Transverse colon (tissue), 4 donors: ENCODE data around the gene SPTA1. TPM values are rescaled to one million over a fixed set of nuclear protein-coding genes. Genes with fewer than 3 reads are reported as not detected.

Experiments
- DNase-seq: peaks from one replicate; pipeline ENCODE4 v3.0.0-alpha.2; 2019
- H3K27ac ChIP-seq, 4 donors: fragments of 200-600 bp; sonication (generic); 2 replicates each; pipeline ENCODE4 v1.5.1; 2016 to 2018; ENCODE audit warnings: inconsistent platforms in 4 of 4
- H3K27me3 ChIP-seq: fragments of 200-600 bp; sonication (generic); 2 replicates; pipeline ENCODE4 v1.5.1; 2017; ENCODE audit warnings: inconsistent platforms
- H3K36me3 ChIP-seq, 4 donors: fragments of 200-600 bp; sonication (generic); 2 replicates each; pipeline ENCODE4 v1.5.1; 2017 to 2019; ENCODE audit warnings: inconsistent platforms in 4 of 4
- H3K4me1 ChIP-seq, 4 donors: fragments of 200-600 bp; sonication (generic); 2 replicates each; pipeline ENCODE4 v1.5.1; 2017 to 2020; ENCODE audit warnings: inconsistent platforms in 4 of 4
- H3K4me3 ChIP-seq, 4 donors: fragments of 200-600 bp; sonication (generic); 1 replicate in 1 of 4; 2 replicates in 3 of 4; pipeline versions ENCODE4 v1.5.1 to v1.6.1; 2017 to 2019; ENCODE audit warnings: inconsistent platforms in 4 of 4
- H3K9me3 ChIP-seq, 2 donors: fragments of 200-600 bp; sonication (generic); 2 replicates each; pipeline ENCODE4 v1.5.1; 2017 to 2019; ENCODE audit warnings: inconsistent platforms in 2 of 2
- CTCF ChIP-seq, 5 experiments: fragments of 200-600 bp in 3 of 5; fragments of 450-650 bp in 2 of 5; sonication (generic) in 3 of 5; IDR thresholded peaks; 1 replicate in 2 of 5; 2 replicates in 3 of 5; pipeline ENCODE4 v1.5.1; 2016 to 2017; ENCODE audit warnings: antibody characterized with exemption in 5 of 5, inconsistent platforms in 3 of 5, mild to moderate bottlenecking in 2 of 5, moderate library complexity in 1 of 5
- EP300 ChIP-seq: sonication (generic); formaldehyde crosslinking; IDR thresholded peaks from one replicate; pipeline ENCODE4 v1.6.1; 2017; ENCODE audit warnings: antibody characterized with exemption, low read depth
- POLR2A ChIP-seq: fragments of 450-650 bp; IDR thresholded peaks from one replicate; pipeline ENCODE4 v1.6.1; 2016; ENCODE audit warnings: antibody characterized with exemption, mild to moderate bottlenecking, moderate library complexity
- POLR2AphosphoS5 ChIP-seq, 3 donors: sonication (generic); formaldehyde crosslinking; IDR thresholded peaks; one replicate each; pipeline ENCODE4 v1.6.1; 2016; ENCODE audit warnings: antibody characterized with exemption in 3 of 3
- WGBS, 2 donors: methylation state at CpG; one replicate each; pipeline ENCODE4 v1.1.5; 2018; ENCODE audit warnings: low coverage in 1 of 2; 5-methylcytosine and 5-hydroxymethylcytosine counted together
- in situ Hi-C, 4 donors: fragments of 200-750 bp; cut with MboI; loops; one replicate each; pipeline versions ENCODE4 v1.15.0 to v1.15.1; 2017; ENCODE audit warnings: low sequenced_read_pairs in 3 of 4, low pct_ligation_motif_present in 1 of 4, low pct_unique_long_range_greater_than_20kb in 1 of 4
- intact Hi-C: fragments of 100-400 bp; cut with DNase I; formaldehyde crosslinking; loops from one replicate; pipeline ENCODE4 v1.15.1; 2023; ENCODE audit warnings: low total_unique reads
- total RNA-seq, 4 donors: library from RNA; depleted of rRNA; stranded (reverse); fragments of >200 nt; gene quantifications; one replicate each; pipeline ENCODE4 v1.1.0, GENCODE V29; 2016

SPTA1 gene
- total RNA-seq, 4 donors from 2014 or later, result under 0.01 TPM; not detected in 3

GRCh38 chr1:158674302-158674701 lies 12.2 kb downstream of the SPTA1 start:
- Histone ChIP-seq H3K4me1 (no peaks in the 10 kb centered on the region), H3K9me3 (no peaks in the 10 kb centered on the region), H3K27ac (no peak overlapping the region), H3K36me3 (no peaks in the 10 kb centered on the region), H3K4me3 (no peak overlapping the region), H3K27me3 (no peaks in the 10 kb centered on the region)
- intact Hi-C loops, result no loop called here
- DNase-seq, result no peak
- TF ChIP-seq POLR2AphosphoS5 (IDR thresholded peaks at IDR 0.05), result no peak
- no peak for TF ChIP-seq EP300
- TF ChIP-seq CTCF (IDR thresholded peaks at IDR 0.05), result no peak
- TF ChIP-seq POLR2A, result no peak
- 81 to 87% methylated on average over 7 of the region's 7 CpGs for WGBS, 2 donors
- in situ Hi-C loops, result no loop called here

GRCh38 chr1:158666037-158666436 lies 20.5 kb downstream of the SPTA1 start:
- no peak for TF ChIP-seq POLR2AphosphoS5 (IDR thresholded peaks at IDR 0.05)
- TF ChIP-seq POLR2A, result no peak
- TF ChIP-seq CTCF (IDR thresholded peaks at IDR 0.05), result no peak
- TF ChIP-seq EP300, result no peak
- in situ Hi-C loops, result no loop called here
- 82% methylated on average over 8 of the region's 8 CpGs for WGBS, 2 donors
- Histone ChIP-seq H3K27ac (no peak overlapping the region), H3K4me1 (no peaks in the 10 kb centered on the region), H3K4me3 (no peak overlapping the region), H3K9me3 (no peaks in the 10 kb centered on the region), H3K27me3 (no peaks in the 10 kb centered on the region), H3K36me3 (no peaks in the 10 kb centered on the region)
- intact Hi-C loops, result no loop called here
- no peak for DNase-seq

GRCh38 chr1:158654571-158654970 lies 31.9 kb downstream of the SPTA1 start:
- in situ Hi-C loops (no loop called here), intact Hi-C loops (no loop called here)
- Histone ChIP-seq H3K4me3 (no peak overlapping the region), H3K9me3 (no peaks in the 10 kb centered on the region), H3K4me1 (no peaks in the 10 kb centered on the region), H3K27ac (no peak overlapping the region), H3K27me3 (no peaks in the 10 kb centered on the region), H3K36me3 (no peaks in the 10 kb centered on the region)
- peak; percentile 7 for DNase-seq
- 28 to 55% methylated on average over 3 to 6 of the region's 6 CpGs for WGBS, 2 donors
- TF ChIP-seq EP300 (no peak), CTCF (IDR thresholded peaks at IDR 0.05) (no peak), POLR2AphosphoS5 (IDR thresholded peaks at IDR 0.05) (no peak), POLR2A (no peak)

- H3K27me3 ChIP-seq, result no peaks in the 10 kb centered on the region
- H3K4me1 ChIP-seq, result no peaks in the 10 kb centered on the region
- intact Hi-C loops, result no loop called here
- H3K9me3 ChIP-seq, result no peaks in the 10 kb centered on the region
- H3K36me3 ChIP-seq, result no peaks in the 10 kb centered on the region
- H3K27ac ChIP-seq, result no peak overlapping the region
- no peak for TF ChIP-seq POLR2A
- DNase-seq, result no peak
- in situ Hi-C loops, result no loop called here
- H3K4me3 ChIP-seq, result no peak overlapping the region
Observed at GRCh38 chr1:158654086-158654485, 32.4 kb downstream of the SPTA1 start.

GRCh38 chr1:158652721-158653334 lies 33.7 kb downstream of the SPTA1 start:
- WGBS, 2 donors, result 74 to 87% methylated on average over 2 to 7 of the region's 7 CpGs
- intact Hi-C loops, result no loop called here
- H3K4me3 ChIP-seq, result no peak overlapping the region
- no peaks in the 10 kb centered on the region for H3K36me3 ChIP-seq
- no peaks in the 10 kb centered on the region for H3K27me3 ChIP-seq
- no peaks in the 10 kb centered on the region for H3K9me3 ChIP-seq
- no peaks in the 10 kb centered on the region for H3K4me1 ChIP-seq
- no peak for TF ChIP-seq EP300
- TF ChIP-seq POLR2AphosphoS5 (IDR thresholded peaks at IDR 0.05), result no peak
- in situ Hi-C loops, result no loop called here
- no peak for DNase-seq
- no peak overlapping the region for H3K27ac ChIP-seq
